Urinary bladder (tissue), 4 donors: ENCODE measurements around the gene SPATA21. TPM values are rescaled to one million over a fixed set of nuclear protein-coding genes. Genes with fewer than 3 reads are reported as not detected.
"Not testable (repeated sequence)": the region's sequence is repeated elsewhere in the genome, so short reads cannot be mapped to it uniquely, and the experiment has no call there.

ENCODE experiments used
- DNase-seq: peaks from one replicate; pipeline ENCODE4 v3.0.0-alpha.2; 2015; ENCODE audit errors: extremely low spot score
- H3K27ac ChIP-seq: one replicate; pipeline ENCODE4 v1.5.1; 2013; ENCODE audit warnings: low read depth, mild to moderate bottlenecking, moderate library complexity
- H3K36me3 ChIP-seq: one replicate; pipeline ENCODE4 v1.6.1; 2013; ENCODE audit warnings: mild to moderate bottlenecking, moderate library complexity; ENCODE audit not compliant: insufficient read depth
- H3K4me1 ChIP-seq: one replicate; pipeline ENCODE4 v1.6.1; 2013; ENCODE audit warnings: mild to moderate bottlenecking, moderate library complexity; ENCODE audit not compliant: insufficient read depth
- H3K4me3 ChIP-seq: one replicate; pipeline ENCODE4 v1.5.1; 2013; ENCODE audit warnings: low read depth, low read length
- WGBS: extraction: QIAGEN DNeasy Blood & Tissue Kit; methylation state at CpG from one replicate; pipeline ENCODE4 v1.1.7; 2013; 5-methylcytosine and 5-hydroxymethylcytosine counted together
- polyA plus RNA-seq: library from polyadenylated mRNA; stranded (reverse); fragments of 200-250 nt; gene quantifications from one replicate; pipeline ENCODE4 v1.2.3, GENCODE V29; 2013
- total RNA-seq: library from RNA; depleted of rRNA; stranded (reverse); fragments of >200 nt; gene quantifications from one replicate; pipeline ENCODE4 v1.2.3, GENCODE V29; 2014
- donor health status: healthy with polysubstance abuse.
- donor health status: healthy.

The SPATA21 gene
- total RNA-seq (not detected), polyA plus RNA-seq (0.29 TPM)

GRCh38 chr1:16436946-16437474, at the start of gene SPATA21:
Gene SPATA21 (minus strand): TSS chr1:16437424. CDS start chr1:16431371, 6,053 bp downstream.
- no peaks in the 10 kb centered on the region for H3K4me1 ChIP-seq
- no peak within 1 kb of the TSS for H3K4me3 ChIP-seq
- H3K36me3 ChIP-seq: no peaks in the 10 kb centered on the region
- 66% methylated on average over 3 of the region's 3 CpGs for WGBS
- no peak for DNase-seq
- no peak within 1 kb of the TSS for H3K27ac ChIP-seq

- not testable (repeated sequence) for H3K4me1 ChIP-seq, H3K36me3 ChIP-seq, DNase-seq, H3K4me3 ChIP-seq, H3K27ac ChIP-seq
Observed at GRCh38 chr1:16487011-16487410, 49.8 kb upstream of the SPATA21 start.

GRCh38 chr1:16486316-16486715, 49.1 kb upstream of the SPATA21 start:
- not testable (repeated sequence) for DNase-seq, H3K4me1 ChIP-seq, H3K4me3 ChIP-seq, H3K36me3 ChIP-seq, H3K27ac ChIP-seq
- 81% methylated on average over 8 of the region's 8 CpGs for WGBS

GRCh38 chr1:16484931-16485330, 47.7 kb upstream of the SPATA21 start:
- no peak overlapping the region for H3K27ac ChIP-seq
- peaks cover 2% of the 10 kb centered on the region for H3K36me3 ChIP-seq
- 94% methylated on average over 6 of the region's 6 CpGs for WGBS
- DNase-seq: no peak
- H3K4me1 ChIP-seq: no peaks in the 10 kb centered on the region
- H3K4me3 ChIP-seq: no peak overlapping the region

GRCh38 chr1:16484501-16484835, 47.2 kb upstream of the SPATA21 start:
- DNase-seq: no peak
- Histone ChIP-seq H3K27ac (no peak overlapping the region), H3K36me3 (peaks cover 2% of the 10 kb centered on the region), H3K4me3 (no peak overlapping the region), H3K4me1 (no peaks in the 10 kb centered on the region)
- WGBS: 96% methylated on average over 8 of the region's 8 CpGs

GRCh38 chr1:16483639-16484500, 46.6 kb upstream of the SPATA21 start:
- H3K4me1 ChIP-seq, H3K36me3 ChIP-seq, H3K27ac ChIP-seq, DNase-seq, H3K4me3 ChIP-seq: not testable (repeated sequence)
- WGBS: 83% methylated on average over 41 of the region's 45 CpGs

- DNase-seq: not testable (repeated sequence)
Observed at GRCh38 chr1:16483146-16483545, 45.9 kb upstream of the SPATA21 start.

GRCh38 chr1:16478091-16478490, 40.9 kb upstream of the SPATA21 start:
- no peak for DNase-seq
- 96% methylated on average over 12 of the region's 12 CpGs for WGBS
- Histone ChIP-seq H3K27ac (no peak overlapping the region), H3K4me3 (no peak overlapping the region), H3K4me1 (no peaks in the 10 kb centered on the region), H3K36me3 (peaks cover 6% of the 10 kb centered on the region)

More at GRCh38 chr1:16483146-16483545, 45.9 kb upstream of the SPATA21 start:
- not testable (repeated sequence) for H3K36me3 ChIP-seq, H3K4me3 ChIP-seq, H3K27ac ChIP-seq, H3K4me1 ChIP-seq
- 96% methylated on average over 26 of the region's 26 CpGs for WGBS

- DNase-seq, H3K36me3 ChIP-seq: not testable (repeated sequence)
- WGBS: 91% methylated on average over 27 of the region's 29 CpGs
Observed at GRCh38 chr1:16475771-16476770, 38.8 kb upstream of the SPATA21 start.

GRCh38 chr1:16474891-16475290, 37.7 kb upstream of the SPATA21 start:
- WGBS: 99% methylated on average over 2 of the region's 2 CpGs
- H3K36me3 ChIP-seq, DNase-seq: not testable (repeated sequence)

More at GRCh38 chr1:16475771-16476770, 38.8 kb upstream of the SPATA21 start:
- H3K4me1 ChIP-seq, H3K4me3 ChIP-seq, H3K27ac ChIP-seq: not testable (repeated sequence)

GRCh38 chr1:16474166-16474800, 37.1 kb upstream of the SPATA21 start:
- H3K27ac ChIP-seq: no peak overlapping the region
- H3K36me3 ChIP-seq: peaks cover 4% of the 10 kb centered on the region
- no peak overlapping the region for H3K4me3 ChIP-seq
- 94% methylated on average over 28 of the region's 28 CpGs for WGBS
- no peaks in the 10 kb centered on the region for H3K4me1 ChIP-seq
- no peak for DNase-seq

More at GRCh38 chr1:16474891-16475290, 37.7 kb upstream of the SPATA21 start:
- not testable (repeated sequence) for H3K4me1 ChIP-seq, H3K4me3 ChIP-seq, H3K27ac ChIP-seq

- Histone ChIP-seq H3K4me1 (no peaks in the 10 kb centered on the region), H3K36me3 (no peaks in the 10 kb centered on the region), H3K4me3 (no peak overlapping the region), H3K27ac (no peak overlapping the region)
- WGBS: 78% methylated on average over 3 of the region's 3 CpGs
- DNase-seq: no peak
Observed at GRCh38 chr1:16468558-16468957, 31.3 kb upstream of the SPATA21 start.
